Neural progenitor cell (in vitro differentiated cells): ENCODE data around the gene HOXC9. TPM values are rescaled to one million over a fixed set of nuclear protein-coding genes. Genes with fewer than 3 reads are reported as not detected.

Experiments used
- DNase-seq: peaks from one replicate; pipeline ENCODE4 v3.0.0-alpha.2; 2016; ENCODE audit warnings: low spot score
- H2AFZ ChIP-seq: fragments of 200-600 bp; sonication (generic); replicated peaks from 2 replicates; pipeline ENCODE4 v1.6.1; 2016; ENCODE audit warnings: antibody characterized with exemption
- H3F3A ChIP-seq: fragments of 200-600 bp; sonication (generic); 2 replicates; pipeline ENCODE4 v1.6.1; 2016; ENCODE audit warnings: antibody characterized with exemption, low read depth
- H3K27ac ChIP-seq: fragments of 200-600 bp; sonication (generic); 2 replicates; pipeline ENCODE4 v1.5.1; 2016; ENCODE audit warnings: mild to moderate bottlenecking
- H3K27me3 ChIP-seq: fragments of 200-600 bp; sonication (generic); 2 replicates; pipeline ENCODE4 v1.6.1; 2016; ENCODE audit warnings: mild to moderate bottlenecking, moderate library complexity
- H3K36me3 ChIP-seq: fragments of 200-600 bp; sonication (generic); 2 replicates; pipeline ENCODE4 v1.5.1; 2016
- H3K4me1 ChIP-seq: fragments of 200-600 bp; sonication (generic); 2 replicates; pipeline ENCODE4 v1.6.1; 2016; ENCODE audit warnings: mixed run types
- H3K4me2 ChIP-seq: fragments of 200-600 bp; sonication (generic); 2 replicates; pipeline ENCODE4 v1.6.1; 2016
- H3K4me3 ChIP-seq: fragments of 200-600 bp; sonication (generic); 2 replicates; pipeline ENCODE4 v1.5.1; 2016
- H3K79me2 ChIP-seq: fragments of 200-600 bp; sonication (generic); 2 replicates; pipeline ENCODE4 v1.6.1; 2016; ENCODE audit warnings: low read depth
- H3K9ac ChIP-seq: fragments of 200-600 bp; sonication (generic); 2 replicates; pipeline ENCODE4 v1.6.1; 2016
- H3K9me3 ChIP-seq: fragments of 200-600 bp; sonication (generic); 2 replicates; pipeline ENCODE4 v1.5.1; 2016; ENCODE audit warnings: low read depth
- H4K20me1 ChIP-seq: fragments of 200-600 bp; sonication (generic); 2 replicates; pipeline ENCODE4 v1.6.1; 2016; ENCODE audit warnings: low read depth
- H3K27ac Mint-ChIP-seq: 3 replicates; pipeline ENCODE4 v1.8.0; 2021; ENCODE audit warnings: mixed read lengths
- H3K27me3 Mint-ChIP-seq: 2 replicates; pipeline ENCODE4 v1.8.0; 2022; ENCODE audit warnings: low read depth, mild to moderate bottlenecking, inconsistent platforms, moderate library complexity, mixed read lengths; ENCODE audit not compliant: insufficient read depth
- H3K36me3 Mint-ChIP-seq: 3 replicates; pipeline ENCODE4 v1.8.0; 2021; ENCODE audit warnings: mixed read lengths
- H3K4me1 Mint-ChIP-seq: 3 replicates; pipeline ENCODE4 v1.8.0; 2021; ENCODE audit warnings: mixed read lengths
- H3K4me3 Mint-ChIP-seq: 3 replicates; pipeline ENCODE4 v1.8.0; 2021; ENCODE audit warnings: mild to moderate bottlenecking, moderate library complexity, mixed read lengths
- H3K9me3 Mint-ChIP-seq: 3 replicates; pipeline ENCODE4 v1.8.0; 2020; ENCODE audit warnings: mixed read lengths
- EZH2 ChIP-seq: fragments of 200-600 bp; sonication (generic); IDR thresholded peaks from 2 replicates; pipeline ENCODE4 v1.6.1; 2017; ENCODE audit warnings: antibody characterized with exemption, mild to moderate bottlenecking, moderate library complexity
- EZH2phosphoT487 ChIP-seq: fragments of 200-600 bp; sonication (generic); IDR thresholded peaks from 2 replicates; pipeline ENCODE4 v1.6.1; 2017; ENCODE audit warnings: antibody characterized with exemption
- total RNA-seq: library from RNA; depleted of rRNA; stranded (reverse); fragments of >200 nt; gene quantifications from 2 replicates; pipeline ENCODE4 v1.2.3, GENCODE V29; 2015; ENCODE audit warnings: low replicate concordance
- TF ChIP-seq, protein P1 (sequence below): fragments of 200-600 bp; sonication (generic); IDR thresholded peaks from 2 replicates; pipeline ENCODE4 v1.5.1; 2017; ENCODE audit warnings: antibody characterized with exemption, mild to moderate bottlenecking

The HOXC9 gene
- total RNA-seq, 1 donor from 2014 or later: not detected

DNA sequence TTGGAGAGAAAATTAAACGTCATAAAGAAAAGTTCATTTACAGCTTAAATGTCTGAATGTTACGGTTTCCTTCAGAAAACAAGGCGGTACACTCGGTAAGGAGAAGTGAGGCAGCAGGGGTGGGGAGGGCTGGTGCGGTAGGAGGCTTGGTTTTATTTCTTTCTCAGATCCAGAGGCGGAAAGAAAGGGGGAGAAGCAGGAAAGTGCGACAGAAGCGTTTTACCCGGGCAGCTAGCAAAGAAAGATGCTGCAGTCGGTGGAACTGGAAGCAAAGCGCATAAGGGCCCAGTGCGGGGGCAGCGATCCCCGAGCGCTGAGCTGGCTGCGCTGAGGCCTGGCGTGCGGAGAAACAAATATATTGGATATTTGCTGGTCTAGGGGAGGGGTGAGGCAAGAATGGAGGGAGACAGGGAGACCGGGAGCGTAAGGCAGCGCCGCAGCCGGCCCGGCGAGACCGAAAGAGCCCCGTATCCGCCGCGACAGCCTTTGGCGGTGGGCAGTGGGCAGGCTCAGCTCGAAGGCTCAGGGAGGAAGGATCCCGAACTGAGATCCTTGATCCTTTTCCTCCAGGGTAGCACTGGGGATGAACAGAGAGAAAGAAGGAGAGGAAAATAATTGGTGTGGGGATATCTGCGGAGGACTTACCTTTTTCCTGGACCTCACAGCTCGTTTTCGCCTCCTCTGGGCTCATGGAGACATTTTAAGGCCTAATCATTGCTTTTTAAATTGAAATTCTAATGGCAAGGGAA lies 33.4 kb upstream of the HOXC9 start:
- DNase-seq: no peak
- H3K4me3 Mint-ChIP-seq: peak overlapping the region; percentile 53
- Histone ChIP-seq H4K20me1 (peaks cover 87% of the 10 kb centered on the region), H3K9ac (no peak overlapping the region), H3K9me3 (no peaks in the 10 kb centered on the region), H2AFZ (no peak overlapping the region), H3K4me2 (no peak overlapping the region), H3K36me3 (no peaks in the 10 kb centered on the region), H3F3A (no peaks in the 10 kb centered on the region), H3K79me2 (no peaks in the 10 kb centered on the region), H3K4me3 (no peak overlapping the region), H3K27me3 (peaks cover 100% of the 10 kb centered on the region), H3K4me1 (no peaks in the 10 kb centered on the region), H3K27ac (no peak overlapping the region)
- peaks cover 9% of the 10 kb centered on the region for H3K9me3 Mint-ChIP-seq
- peaks cover 2% of the 10 kb centered on the region for H3K36me3 Mint-ChIP-seq
- peaks cover 97% of the 10 kb centered on the region for H3K27me3 Mint-ChIP-seq
- no peaks in the 10 kb centered on the region for H3K4me1 Mint-ChIP-seq
- TF ChIP-seq, protein P1, sequence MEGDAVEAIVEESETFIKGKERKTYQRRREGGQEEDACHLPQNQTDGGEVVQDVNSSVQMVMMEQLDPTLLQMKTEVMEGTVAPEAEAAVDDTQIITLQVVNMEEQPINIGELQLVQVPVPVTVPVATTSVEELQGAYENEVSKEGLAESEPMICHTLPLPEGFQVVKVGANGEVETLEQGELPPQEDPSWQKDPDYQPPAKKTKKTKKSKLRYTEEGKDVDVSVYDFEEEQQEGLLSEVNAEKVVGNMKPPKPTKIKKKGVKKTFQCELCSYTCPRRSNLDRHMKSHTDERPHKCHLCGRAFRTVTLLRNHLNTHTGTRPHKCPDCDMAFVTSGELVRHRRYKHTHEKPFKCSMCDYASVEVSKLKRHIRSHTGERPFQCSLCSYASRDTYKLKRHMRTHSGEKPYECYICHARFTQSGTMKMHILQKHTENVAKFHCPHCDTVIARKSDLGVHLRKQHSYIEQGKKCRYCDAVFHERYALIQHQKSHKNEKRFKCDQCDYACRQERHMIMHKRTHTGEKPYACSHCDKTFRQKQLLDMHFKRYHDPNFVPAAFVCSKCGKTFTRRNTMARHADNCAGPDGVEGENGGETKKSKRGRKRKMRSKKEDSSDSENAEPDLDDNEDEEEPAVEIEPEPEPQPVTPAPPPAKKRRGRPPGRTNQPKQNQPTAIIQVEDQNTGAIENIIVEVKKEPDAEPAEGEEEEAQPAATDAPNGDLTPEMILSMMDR: no peak
- TF ChIP-seq EZH2 (peak; percentile 100), EZH2phosphoT487 (peak; percentile 99)
- no peak overlapping the region for H3K27ac Mint-ChIP-seq

DNA sequence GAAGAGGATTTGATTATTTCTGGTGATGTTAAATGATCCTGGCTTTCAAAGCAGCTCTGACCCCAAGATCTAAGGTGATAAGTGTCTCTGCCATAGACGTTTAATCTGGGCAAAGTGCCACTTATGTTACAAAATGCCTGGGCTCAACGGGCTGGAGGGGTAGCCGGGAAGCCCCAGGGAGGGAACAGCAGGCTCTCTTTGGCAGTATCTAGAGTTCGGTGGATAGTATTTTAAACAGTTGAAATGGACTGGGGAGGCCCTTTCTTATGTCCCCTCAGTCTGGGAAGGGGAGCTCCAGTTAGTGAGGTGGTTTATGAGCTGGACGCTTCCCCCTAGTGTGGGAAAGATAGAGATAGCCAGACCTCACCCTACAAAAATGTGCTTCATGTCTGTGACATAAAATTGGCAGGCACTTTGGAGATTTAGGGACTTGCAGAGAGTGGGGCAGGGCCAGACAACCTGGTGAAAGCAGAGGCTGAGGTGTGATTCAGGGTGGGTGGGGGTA lies 32.5 kb upstream of the HOXC9 start:
- Histone ChIP-seq H2AFZ (no peak overlapping the region), H3K9ac (no peak overlapping the region)
- H3K9me3 Mint-ChIP-seq: peaks cover 9% of the 10 kb centered on the region

DNA sequence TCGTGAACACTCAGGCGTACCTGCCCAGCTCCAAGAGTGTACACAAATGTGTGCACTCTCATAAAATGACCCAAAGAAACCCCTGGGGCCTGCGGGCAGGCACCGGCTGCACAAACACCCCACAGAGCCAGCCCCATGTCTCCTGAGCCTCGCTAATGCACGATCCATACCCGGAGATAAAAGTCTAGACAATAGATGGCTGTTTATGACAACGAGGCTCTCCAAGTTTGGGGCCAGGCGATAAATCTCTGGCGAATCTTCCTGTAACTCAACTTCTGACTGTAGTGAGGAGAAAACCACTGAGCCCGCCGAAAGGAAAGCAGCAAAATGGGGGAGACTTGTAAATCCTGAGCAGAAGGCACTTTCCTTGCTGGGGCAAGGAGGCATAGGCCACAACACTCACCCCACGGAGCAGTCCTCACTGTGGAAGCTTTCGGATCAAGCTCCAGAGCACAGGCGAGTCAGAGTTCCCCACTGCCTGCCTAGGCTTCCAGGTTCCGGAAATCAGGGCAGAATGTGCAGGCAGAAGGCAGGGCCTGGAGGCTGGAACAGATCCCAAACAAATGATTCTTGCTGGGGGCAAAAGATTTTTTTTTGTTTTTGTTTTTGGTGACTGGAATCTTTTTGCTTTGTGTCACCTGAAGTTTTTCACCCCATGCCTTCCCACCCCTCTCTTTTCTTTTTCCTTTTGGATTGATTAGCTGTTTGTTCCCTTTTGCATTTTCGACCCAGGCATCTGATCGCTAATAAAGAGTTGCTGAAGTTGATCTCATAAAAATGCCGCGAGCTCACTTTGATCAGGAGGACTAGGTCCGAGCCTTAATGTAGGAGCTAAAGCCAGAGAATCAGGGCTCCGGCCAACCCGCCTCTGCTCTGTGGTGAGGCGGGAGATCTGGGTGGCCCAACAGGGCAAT lies 31.5 kb upstream of the HOXC9 start:
- Histone ChIP-seq H3K9me3 (no peaks in the 10 kb centered on the region), H3K27me3 (peaks cover 100% of the 10 kb centered on the region), H3K36me3 (no peaks in the 10 kb centered on the region), H4K20me1 (peaks cover 90% of the 10 kb centered on the region), H2AFZ (no peak overlapping the region), H3K27ac (no peak overlapping the region), H3K4me3 (no peak overlapping the region), H3K4me1 (no peaks in the 10 kb centered on the region), H3K79me2 (no peaks in the 10 kb centered on the region), H3K4me2 (no peak overlapping the region), H3F3A (no peaks in the 10 kb centered on the region), H3K9ac (no peak overlapping the region)
- peaks cover 14% of the 10 kb centered on the region for H3K9me3 Mint-ChIP-seq
- H3K4me3 Mint-ChIP-seq: no peak overlapping the region
- no peak for DNase-seq
- TF ChIP-seq EZH2 (peak; percentile 67), EZH2phosphoT487 (peak; percentile 61)
- TF ChIP-seq, protein P1: no peak
- H3K4me1 Mint-ChIP-seq: no peaks in the 10 kb centered on the region
- peaks cover 2% of the 10 kb centered on the region for H3K36me3 Mint-ChIP-seq
- no peak overlapping the region for H3K27ac Mint-ChIP-seq
- peaks cover 98% of the 10 kb centered on the region for H3K27me3 Mint-ChIP-seq

More for the DNA sequence above, 32.5 kb upstream of the HOXC9 start:
- no peaks in the 10 kb centered on the region for H3K4me1 ChIP-seq
- no peaks in the 10 kb centered on the region for H3K4me1 Mint-ChIP-seq
- H3K36me3 ChIP-seq: no peaks in the 10 kb centered on the region
- H4K20me1 ChIP-seq: peaks cover 92% of the 10 kb centered on the region
- H3K9me3 ChIP-seq: no peaks in the 10 kb centered on the region
- peaks cover 100% of the 10 kb centered on the region for H3K27me3 ChIP-seq
- H3K79me2 ChIP-seq: no peaks in the 10 kb centered on the region
- H3K27ac Mint-ChIP-seq: no peak overlapping the region
- no peaks in the 10 kb centered on the region for H3F3A ChIP-seq
- H3K4me2 ChIP-seq: no peak overlapping the region
- peaks cover 98% of the 10 kb centered on the region for H3K27me3 Mint-ChIP-seq
- no peak for TF ChIP-seq EZH2
- TF ChIP-seq, protein P1: no peak
- TF ChIP-seq EZH2phosphoT487: no peak
- H3K36me3 Mint-ChIP-seq: peaks cover 2% of the 10 kb centered on the region
- H3K4me3 ChIP-seq: no peak overlapping the region
- no peak overlapping the region for H3K4me3 Mint-ChIP-seq
- H3K27ac ChIP-seq: no peak overlapping the region
- no peak for DNase-seq
